HG03135 (cell line): Measurements from ENCODE around the gene KIAA0930.

Experiments used
- ATAC-seq: cut with Tn5 transposase; IDR thresholded peaks from one replicate; pipeline ENCODE4 v1.9.1; 2021; ENCODE audit warnings: mild to moderate bottlenecking, moderate library complexity; ENCODE audit not compliant: unreplicated experiment

Gene KIAA0930

GRCh38 chr22:45183974-45184373 is 56.7 kb downstream of the KIAA0930 start:
- ATAC-seq, result no peak

DNA sequence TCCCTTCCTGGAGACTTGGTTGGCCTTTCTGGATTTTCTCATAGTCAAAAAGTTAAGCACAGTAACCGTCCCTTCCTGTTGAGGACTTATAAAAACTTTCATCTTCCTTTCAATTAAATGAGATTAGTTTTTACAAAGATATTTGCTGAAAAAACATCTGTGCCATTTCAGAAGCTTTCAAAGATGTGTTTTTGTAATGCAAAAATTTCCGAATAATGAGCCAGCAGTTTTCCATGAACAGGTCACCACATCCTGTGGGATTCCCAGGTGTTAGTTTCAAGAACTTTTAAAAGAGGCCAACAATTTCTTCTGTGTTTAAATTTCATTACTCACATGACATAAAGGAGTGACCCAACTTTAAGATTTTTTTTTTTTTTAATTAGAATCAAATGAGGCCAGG is 58.9 kb downstream of the KIAA0930 start:
- no peak for ATAC-seq

DNA sequence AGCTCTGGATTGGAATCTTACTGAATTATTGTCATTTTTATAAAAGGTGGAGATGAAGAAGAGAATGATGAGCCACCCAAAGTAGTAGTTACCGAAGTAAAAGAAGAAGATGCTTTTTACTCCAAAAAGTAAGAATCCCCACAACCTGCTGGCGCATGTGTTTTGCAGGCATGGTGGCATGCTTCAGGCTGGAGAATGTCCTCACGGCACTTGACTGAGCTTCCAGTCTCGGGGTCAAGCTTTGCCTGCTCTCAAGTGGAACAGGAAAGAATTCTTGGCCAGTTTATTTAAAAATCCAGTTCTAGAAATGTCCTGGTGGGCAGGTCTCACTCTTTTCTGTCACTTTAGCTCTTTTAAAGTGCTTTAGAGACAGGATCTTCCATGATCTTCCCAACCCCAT is 59.5 kb downstream of the KIAA0930 start:
- no peak for ATAC-seq

GRCh38 chr22:45180146-45180679 is 60.5 kb downstream of the KIAA0930 start:
- ATAC-seq, result no peak

DNA sequence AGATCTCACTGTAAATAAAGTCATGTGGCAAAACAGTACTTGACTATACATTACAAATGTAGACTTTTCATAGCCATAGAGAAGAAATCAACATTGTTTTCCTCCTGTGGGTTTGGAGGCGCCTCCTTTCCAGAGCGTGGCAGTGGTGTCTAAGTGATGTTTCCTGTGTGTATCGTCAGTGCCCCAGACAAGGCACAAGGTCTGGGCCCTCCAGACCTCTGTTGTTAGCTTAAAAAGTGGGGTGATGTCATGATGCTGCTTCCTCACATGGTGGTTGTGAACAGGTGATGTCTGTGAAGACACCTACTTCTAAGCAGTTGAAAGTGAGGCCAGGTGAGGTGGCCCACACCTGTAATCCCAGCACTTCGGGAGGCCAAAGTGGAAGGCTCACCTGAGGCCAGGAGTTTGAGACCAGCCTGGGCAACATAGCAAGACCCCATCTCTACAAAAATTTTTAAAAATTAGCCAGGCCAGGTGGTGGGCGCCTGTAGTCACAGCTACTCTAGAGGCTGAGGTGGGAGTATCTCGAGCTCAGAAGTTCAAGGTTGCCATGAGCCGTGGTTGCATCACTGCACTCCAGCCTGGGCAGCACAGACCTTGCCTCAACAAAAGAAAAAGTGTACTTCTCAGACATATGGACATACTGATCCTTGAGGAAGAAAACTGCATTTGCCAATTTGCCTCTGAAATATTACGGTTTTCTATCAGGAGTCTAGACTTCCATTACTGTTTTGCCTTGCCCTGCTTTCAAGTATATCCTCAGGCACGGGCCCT is 61.2 kb downstream of the KIAA0930 start:
- no peak for ATAC-seq

DNA sequence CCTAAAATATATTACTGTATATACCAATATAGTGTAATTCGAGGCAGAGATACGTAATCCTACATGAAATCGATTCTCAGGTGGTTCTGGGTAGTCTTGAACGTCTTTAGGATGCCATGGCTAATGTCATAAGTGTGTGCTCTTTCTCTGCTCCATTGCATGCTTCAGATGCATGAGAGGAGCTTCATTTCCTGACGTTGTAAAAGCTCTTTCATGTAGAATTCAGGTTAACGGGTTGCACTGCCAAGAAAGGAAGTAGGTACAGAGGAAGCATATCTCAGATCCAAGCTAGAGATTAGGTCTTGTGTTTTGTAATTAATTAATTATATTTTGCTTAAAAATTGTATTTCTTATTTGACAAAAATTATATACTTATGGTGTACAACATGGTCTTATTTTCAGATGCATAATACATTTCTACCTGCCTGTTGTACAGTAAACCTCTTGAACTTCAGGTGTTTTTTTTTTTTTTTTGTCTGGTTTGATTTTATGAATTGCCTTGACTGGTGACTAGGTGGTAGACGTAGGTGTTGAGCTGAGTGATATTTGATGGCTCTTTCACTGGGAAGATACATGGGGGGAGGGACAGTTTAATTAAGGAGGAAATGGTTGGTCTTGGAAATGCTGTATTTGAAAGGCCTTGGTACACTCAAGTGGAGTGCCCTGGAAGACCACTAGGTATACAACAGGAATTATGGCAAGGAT is 67.7 kb downstream of the KIAA0930 start:
- ATAC-seq, result no peak

DNA sequence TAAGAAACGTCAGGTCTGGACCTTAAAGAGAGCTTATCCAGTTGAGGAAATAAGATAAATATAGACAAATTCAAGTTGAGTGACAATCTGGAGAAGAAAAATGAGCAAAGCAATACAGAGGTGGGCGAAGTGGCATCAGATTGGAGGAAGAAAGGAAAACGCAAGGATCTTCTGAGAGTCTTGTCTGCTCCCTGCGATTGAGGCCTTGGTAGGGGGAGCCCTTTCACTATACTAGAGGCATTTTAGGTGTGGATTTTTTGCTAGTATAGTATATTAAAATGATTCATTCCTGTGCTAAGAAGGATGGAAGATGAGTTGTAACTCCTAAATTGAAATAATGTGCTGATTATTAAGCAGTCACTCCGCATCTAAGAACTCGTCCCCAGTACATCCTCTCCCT is 68.9 kb downstream of the KIAA0930 start:
- no peak for ATAC-seq

GRCh38 chr22:45169591-45170466 is 70.9 kb downstream of the KIAA0930 start:
- ATAC-seq, result no peak

DNA sequence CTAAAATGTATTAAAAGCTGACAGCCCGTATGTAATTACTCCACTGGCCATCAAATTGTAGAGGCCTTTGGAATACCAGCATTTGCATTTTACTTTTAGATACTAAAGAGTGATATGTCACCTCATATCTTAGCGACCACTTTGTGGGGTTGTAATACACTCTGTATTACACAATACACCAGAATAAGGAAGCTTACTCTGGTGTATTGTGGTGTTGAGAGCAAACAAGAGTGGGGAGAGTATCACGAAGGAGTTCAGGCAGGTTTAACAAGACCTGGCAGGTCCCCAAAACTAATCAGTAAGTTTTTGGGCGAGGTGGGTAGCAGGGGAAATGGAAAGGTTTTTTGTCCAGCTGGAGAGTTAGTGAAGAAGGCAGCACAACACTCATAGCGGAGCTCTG is 73.8 kb downstream of the KIAA0930 start:
- no peak for ATAC-seq

DNA sequence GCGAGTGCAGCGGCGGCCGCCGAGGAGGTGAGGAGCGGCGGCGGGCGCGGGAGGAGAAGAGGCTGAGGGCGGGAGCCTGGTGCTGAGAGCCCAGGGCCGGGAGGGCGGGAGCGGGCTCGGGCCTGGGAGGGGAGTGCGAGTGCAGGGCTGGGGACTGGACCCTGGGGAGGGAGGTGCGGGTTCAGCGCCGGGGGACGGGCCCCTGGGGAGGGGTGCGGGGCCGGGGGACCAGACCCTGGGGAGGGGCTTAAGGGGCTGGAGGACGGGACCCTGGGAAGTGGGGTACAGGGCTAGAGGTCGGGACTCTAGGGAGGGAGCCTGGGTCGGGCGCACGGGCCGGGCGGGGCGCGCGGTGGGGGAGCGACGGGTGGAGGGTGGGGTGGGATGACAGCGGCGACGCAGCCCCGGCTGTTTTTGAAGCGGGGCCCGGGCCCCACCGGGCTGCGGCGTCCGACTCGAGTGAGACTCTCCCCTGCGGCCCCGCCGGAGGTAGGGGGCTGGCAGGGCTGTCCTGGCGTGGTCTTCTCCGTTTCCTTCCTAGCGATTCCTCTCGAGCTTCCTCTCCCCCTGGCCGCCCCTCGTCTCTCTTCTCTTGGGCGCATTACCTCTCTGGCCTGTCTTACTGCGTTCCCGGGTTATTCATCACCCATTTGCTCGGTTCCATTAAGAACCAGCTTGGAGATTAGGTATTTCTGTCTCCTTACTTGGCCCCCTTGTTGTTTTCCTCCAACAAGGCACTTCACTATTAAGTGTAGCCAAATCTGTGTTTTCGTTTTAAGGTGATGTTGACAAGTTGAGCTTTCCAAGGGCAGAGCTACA is 76.2 kb downstream of the KIAA0930 start:
- ATAC-seq, result peak; percentile 31

DNA sequence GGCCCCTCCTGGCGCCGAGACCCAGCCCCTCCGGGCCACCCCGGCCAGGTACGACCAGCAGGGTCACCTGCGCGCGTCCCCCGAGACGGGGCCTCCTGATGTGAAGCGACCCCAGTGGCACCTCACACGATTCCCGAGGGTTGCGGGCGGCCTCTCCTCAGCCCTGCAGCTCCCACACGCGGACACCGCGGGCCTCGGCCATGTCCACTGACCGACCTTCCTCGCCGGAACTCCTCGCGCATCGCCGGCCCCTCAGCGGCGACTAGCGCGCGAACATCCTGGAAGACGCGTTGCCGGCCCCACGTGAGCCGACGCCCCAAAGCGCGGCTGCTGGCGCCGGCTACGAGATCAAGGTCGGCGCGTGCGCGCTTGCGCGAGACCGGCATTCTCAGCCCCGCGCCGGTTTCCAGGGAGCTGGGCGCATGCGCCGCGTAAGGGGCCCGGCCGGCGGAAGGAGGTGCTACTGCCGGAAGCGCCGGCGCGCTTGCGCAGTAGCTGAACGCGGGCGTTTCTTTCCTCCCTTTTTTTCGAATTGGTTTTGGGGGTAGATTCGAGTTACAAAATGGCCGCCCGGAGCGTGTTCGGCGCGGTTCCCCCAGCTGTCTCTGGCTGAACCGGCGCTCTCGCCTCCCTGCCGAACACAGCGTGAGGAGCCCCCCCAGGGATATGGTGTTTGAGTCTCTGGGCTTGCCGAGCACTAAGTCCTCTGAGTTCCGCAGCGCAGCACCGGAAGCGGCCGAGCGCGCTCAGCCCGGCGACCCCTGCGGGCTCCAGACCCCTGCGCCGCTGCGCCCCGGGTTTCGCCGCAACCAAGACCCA is 77.0 kb downstream of the KIAA0930 start, which contains the start of gene NUP50:
TSS of gene NUP50 (plus strand) at position 475 of the 819 bp plus-strand sequence. CDS start 4,253 bp downstream, outside the sequence.
- ATAC-seq, result peak; percentile 75

- ATAC-seq, result no peak
Measured at GRCh38 chr22:45163099-45163450, 77.6 kb downstream of the KIAA0930 start.

DNA sequence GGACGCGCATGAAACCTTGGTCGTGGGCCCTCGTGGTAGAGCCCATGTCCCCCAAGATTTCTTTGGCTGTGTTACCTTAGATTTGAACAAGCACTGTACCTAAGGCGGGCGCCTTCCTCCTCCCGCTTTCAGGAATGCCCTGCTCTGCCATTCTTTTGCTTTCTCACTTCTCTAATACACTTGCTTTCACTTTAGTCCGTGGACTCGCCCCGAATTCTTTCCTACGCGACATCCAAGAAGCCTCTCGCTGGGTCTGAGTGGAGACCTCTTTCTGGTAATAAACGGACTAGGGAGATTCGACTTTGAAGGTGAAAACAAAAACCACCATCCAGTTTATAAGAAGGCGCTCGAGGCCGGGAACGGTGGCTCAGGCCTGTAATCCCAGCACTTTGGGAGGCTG is 78.2 kb downstream of the KIAA0930 start:
- no peak for ATAC-seq

DNA sequence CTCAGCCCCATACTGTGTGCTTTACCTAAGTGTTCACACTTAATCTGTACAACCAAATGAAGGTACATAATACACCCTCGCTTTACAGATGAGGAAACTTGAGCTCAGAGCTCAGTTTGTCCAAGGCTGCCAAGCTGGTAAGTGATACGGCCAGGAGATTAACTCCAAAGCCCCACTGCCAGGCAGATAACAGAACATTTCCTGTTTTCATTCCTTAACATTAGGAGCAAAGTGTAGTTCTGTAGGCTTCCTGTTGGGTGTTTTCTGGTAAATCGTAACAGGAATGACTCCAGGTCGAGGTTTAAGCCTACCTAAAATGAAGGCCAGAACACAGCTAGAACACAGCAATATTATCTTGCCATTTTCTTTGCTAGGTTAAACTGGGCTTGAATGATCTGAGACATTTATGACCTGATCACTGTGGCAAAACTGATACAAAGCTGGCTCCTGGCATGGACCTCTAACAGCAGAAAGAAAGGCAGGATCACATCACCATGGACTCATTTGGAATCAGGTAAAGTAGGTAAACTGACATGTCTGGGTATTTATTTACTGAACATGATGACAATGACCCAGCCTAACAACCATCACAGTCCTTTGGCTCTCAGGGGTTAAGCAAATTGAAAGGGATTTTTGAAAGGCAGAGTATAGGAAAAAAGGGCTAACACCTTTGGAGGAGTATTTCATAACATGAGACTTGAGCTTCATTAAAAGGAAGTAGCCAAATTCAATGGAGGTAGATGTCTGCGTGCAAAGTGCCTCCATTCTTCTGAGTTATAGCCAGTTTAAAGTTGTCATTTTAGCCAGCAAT is 80.8 kb downstream of the KIAA0930 start:
- ATAC-seq, result no peak

GRCh38 chr22:45157907-45158306 is 82.8 kb downstream of the KIAA0930 start:
- no peak for ATAC-seq

- ATAC-seq, result no peak
Measured at GRCh38 chr22:45155050-45155840, 85.4 kb downstream of the KIAA0930 start.

GRCh38 chr22:45154383-45154782 is 86.3 kb downstream of the KIAA0930 start:
- ATAC-seq, result no peak

DNA sequence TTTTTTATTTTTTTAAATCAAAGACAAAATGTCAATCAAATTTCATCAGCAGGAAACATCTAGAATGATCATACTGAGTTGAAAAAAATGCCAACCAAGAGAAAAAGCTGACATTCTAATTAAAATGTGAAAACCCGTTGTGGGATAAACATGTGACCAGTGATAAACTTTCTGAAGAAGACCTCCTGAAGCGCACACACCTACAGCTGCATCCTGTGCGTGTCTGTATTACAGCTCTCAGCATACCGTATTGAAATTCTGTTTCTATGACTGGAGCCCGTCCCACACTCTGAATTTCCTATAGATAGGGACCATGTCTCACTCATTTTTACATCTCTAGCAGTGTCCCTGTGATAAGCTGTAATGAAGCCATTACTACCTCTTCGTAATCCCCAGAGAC is 89.2 kb downstream of the KIAA0930 start:
- no peak for ATAC-seq
